Activated T-cell treated with anti-CD3 and anti-CD28 coated beads, Interleukin-2, amount 50 U/mL, for 4 hours (primary cell): ENCODE results near the gene LSS. TPM values are rescaled to one million over a fixed set of nuclear protein-coding genes. Genes with fewer than 3 reads are reported as not detected.
"Not testable (repeated sequence)": the region's sequence is repeated elsewhere in the genome, so short reads cannot be mapped to it uniquely, and the experiment has no call there.

Source experiments
- ATAC-seq, 2 donors: fragments of 200-7000 bp; cut with Tn5 transposase; one replicate each; pipeline ENCODE4 v1.10.0; 2021
- DNase-seq: peaks from one replicate; pipeline ENCODE4 v3.0.0-alpha.2; 2020
- H3K27me3 Mint-ChIP-seq: one replicate; pipeline ENCODE4 v1.8.0; 2021; ENCODE audit warnings: low read depth, mixed read lengths
- H3K36me3 Mint-ChIP-seq: one replicate; pipeline ENCODE4 v1.8.0; 2022; ENCODE audit warnings: mixed read lengths; ENCODE audit not compliant: insufficient read depth
- H3K4me1 Mint-ChIP-seq: one replicate; pipeline ENCODE4 v1.8.0; 2021; ENCODE audit warnings: low read depth, mixed read lengths
- H3K4me3 Mint-ChIP-seq: one replicate; pipeline ENCODE4 v1.8.0; 2021; ENCODE audit warnings: mild to moderate bottlenecking, moderate library complexity, mixed read lengths
- H3K9me3 Mint-ChIP-seq: one replicate; pipeline ENCODE4 v1.8.0; 2021; ENCODE audit warnings: mixed read lengths
- total RNA-seq, 3 donors: library from RNA; stranded (reverse); gene quantifications; one replicate each; pipeline ENCODE4 v1.2.1, GENCODE V29; 2021

LSS gene
- total RNA-seq, 3 donors from 2014 or later: 14.5 to 20.6 (median 17.2) TPM

DNA sequence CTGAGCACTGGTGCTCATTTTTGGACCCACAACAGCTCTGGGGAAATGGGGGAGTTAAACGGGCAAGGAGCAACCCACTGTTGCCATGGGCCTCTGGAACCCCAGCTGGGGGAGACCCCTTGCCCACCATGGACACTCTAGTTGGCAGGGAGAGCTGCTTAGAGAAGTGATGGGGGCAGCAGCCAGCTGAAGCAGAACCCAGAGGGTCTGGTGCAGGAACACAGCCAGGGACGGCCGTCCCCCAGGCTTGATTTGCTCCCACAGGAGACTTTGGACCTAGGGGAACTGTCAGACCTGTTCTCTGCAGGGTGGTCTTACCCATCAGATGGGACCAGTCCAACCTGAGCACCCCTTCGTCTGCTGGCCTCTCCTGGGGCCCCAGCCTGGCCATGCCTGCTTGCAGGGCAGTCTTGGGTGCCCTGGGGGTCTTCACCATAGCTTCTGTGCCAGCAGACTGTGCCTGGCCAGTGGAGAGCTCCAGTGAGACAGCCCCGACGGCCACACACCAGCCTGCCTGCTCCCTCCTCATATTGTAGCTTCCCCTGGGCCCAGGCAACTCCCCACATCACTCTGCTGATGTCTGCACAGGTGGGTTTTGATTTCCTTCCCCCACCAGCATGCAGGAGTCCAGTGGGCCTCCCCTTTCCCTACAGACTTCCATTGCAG lies 55.6 kb downstream of the LSS start:
- Mint-ChIP-seq H3K4me1 (peaks cover 6% of the 10 kb centered on the region), H3K4me3 (no peak overlapping the region), H3K9me3 (peaks cover 18% of the 10 kb centered on the region), H3K36me3 (peaks cover 1% of the 10 kb centered on the region), H3K27me3 (peaks cover 5% of the 10 kb centered on the region)
- ATAC-seq (no peak), DNase-seq (no peak)

DNA sequence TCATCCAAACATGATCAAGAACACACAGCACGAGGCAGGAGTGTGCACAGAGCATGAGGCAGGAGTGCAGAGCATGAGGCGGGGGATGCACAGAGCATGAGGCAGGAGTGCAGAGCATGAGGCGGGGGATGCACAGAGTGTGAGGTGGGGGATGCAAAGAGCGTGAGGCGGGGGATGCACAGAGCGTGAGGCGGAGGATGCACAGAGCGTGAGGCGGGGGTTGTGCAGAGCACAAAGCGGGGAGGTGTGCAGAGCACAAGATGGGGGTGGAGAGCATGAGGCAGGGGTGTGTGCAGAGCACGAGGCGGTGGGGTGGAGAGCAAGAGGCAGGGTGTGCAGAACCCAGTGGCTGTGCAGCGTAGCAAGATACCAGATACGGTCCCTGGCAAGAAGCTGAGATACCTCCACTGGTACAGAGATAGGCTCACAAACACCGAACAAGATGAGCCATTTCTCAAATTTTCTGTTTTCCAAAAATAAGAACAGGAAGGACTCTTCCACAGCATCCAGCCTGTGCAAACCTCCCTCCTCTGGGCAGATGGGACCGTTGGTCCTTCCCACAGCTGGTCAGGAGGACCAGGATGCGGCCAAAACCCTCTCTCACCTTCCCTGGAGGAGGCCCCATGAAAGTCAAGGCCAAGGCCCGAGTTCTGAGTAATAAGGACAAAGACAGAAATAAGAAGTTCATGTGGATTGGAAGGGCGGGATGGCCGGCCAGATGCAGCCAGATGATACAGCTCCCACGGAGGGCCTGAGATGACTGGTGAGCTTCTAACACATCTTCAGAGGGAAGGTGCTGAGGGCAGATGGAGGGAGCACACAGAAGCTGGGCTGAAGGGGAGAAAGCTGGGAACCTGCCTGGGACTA lies 56.3 kb downstream of the LSS start:
- peaks cover 18% of the 10 kb centered on the region for H3K9me3 Mint-ChIP-seq
- peaks cover 1% of the 10 kb centered on the region for H3K36me3 Mint-ChIP-seq
- peaks cover 5% of the 10 kb centered on the region for H3K27me3 Mint-ChIP-seq
- H3K4me3 Mint-ChIP-seq: no peak overlapping the region
- ATAC-seq: no peak
- DNase-seq: no peak
- H3K4me1 Mint-ChIP-seq: peaks cover 6% of the 10 kb centered on the region

DNA sequence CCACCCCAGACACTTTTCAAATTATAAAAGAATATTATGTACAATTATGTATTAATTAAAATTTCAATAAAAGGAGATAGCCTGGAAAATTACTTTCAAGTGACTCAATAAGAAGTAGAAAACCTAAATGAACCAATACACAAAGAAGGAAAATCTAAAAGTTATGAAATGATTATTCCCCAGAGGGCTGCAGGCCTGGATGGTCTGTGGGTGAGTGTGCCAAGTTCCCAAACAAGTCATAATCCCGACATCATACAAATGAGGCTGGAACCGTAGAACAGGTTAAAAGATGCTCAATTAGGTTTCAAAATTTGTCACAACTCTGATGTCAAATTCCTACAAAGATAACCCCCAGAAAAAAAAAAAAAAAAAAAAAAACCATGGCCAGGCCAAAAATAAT lies 57.0 kb downstream of the LSS start:
- DNase-seq (no peak), ATAC-seq (no peak)
- peaks cover 18% of the 10 kb centered on the region for H3K9me3 Mint-ChIP-seq
- peaks cover 1% of the 10 kb centered on the region for H3K36me3 Mint-ChIP-seq
- peaks cover 5% of the 10 kb centered on the region for H3K27me3 Mint-ChIP-seq
- no peak overlapping the region for H3K4me3 Mint-ChIP-seq
- H3K4me1 Mint-ChIP-seq: peaks cover 6% of the 10 kb centered on the region

GRCh38 chr21:46170436-46171193 lies 58.0 kb downstream of the LSS start:
- not testable (repeated sequence) for H3K4me1 Mint-ChIP-seq, H3K27me3 Mint-ChIP-seq, H3K4me3 Mint-ChIP-seq, H3K36me3 Mint-ChIP-seq, ATAC-seq, DNase-seq
- peaks cover 14% of the 10 kb centered on the region for H3K9me3 Mint-ChIP-seq

DNA sequence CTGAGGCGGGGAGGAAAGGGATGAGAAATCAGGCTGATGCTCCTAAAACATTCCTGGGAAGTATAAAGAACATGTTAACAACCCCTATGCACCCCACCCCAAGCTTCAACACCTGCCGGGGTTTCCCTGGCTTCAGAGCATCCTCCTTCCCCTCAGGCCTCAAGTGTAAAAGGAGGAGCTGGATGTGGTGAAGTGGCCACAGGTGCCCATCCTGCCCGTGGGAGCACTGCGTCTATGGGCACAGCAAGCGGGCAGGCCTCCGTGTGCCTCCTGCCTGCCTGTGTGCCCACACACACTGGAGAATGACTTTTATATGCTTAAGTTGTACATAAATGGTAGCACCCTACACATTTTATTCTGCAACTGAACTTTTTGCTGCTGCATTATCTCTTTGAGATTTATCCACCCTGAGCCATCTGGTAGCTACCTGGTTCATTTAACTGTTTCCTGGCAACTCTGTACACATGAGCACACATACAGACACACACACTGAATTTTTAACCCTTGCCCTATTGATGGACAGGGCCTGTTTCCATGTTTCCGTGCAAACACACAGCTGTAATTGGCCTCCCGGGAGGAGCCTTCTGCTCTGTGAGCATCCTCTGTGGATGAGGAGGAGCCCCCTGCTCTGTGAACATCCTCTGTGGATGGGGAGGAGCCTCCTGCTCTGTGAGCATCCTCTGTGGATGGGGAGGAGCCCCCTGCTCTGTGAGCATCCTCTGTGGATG lies 59.8 kb downstream of the LSS start:
- no peak for DNase-seq
- H3K9me3 Mint-ChIP-seq: no peaks in the 10 kb centered on the region

GRCh38 chr21:46168238-46168637 lies 60.3 kb downstream of the LSS start:
- Mint-ChIP-seq H3K27me3 (no peaks in the 10 kb centered on the region), H3K4me3 (no peak overlapping the region), H3K9me3 (no peaks in the 10 kb centered on the region), H3K4me1 (peaks cover 6% of the 10 kb centered on the region), H3K36me3 (peaks cover 1% of the 10 kb centered on the region)
- no peak for DNase-seq
- no peak for ATAC-seq

More for the DNA sequence above, 59.8 kb downstream of the LSS start:
- H3K4me3 Mint-ChIP-seq: no peak overlapping the region
- ATAC-seq: no peak
- H3K36me3 Mint-ChIP-seq: peaks cover 1% of the 10 kb centered on the region
- H3K4me1 Mint-ChIP-seq: peaks cover 6% of the 10 kb centered on the region
- no peaks in the 10 kb centered on the region for H3K27me3 Mint-ChIP-seq

DNA sequence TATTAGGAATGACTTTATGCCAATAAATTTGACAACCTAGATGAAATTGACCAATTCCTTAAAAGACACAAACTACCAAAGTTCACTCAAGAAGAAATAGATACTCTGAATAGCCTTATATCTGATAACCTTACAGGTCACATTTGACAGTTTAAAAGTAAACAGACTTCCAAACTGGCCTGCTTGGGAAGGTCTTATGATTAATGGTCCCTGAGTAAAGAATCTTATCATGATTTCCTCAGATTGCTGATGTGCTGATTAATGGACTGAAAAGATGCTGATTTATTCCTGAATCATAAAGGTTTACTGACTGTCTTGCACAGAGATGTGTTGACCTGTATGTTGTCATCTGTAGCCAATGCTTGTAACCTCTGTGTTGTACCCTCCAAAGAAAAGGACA lies 63.5 kb downstream of the LSS start:
- DNase-seq (no peak), ATAC-seq (no peak)
- H3K9me3 Mint-ChIP-seq: no peaks in the 10 kb centered on the region
- H3K4me3 Mint-ChIP-seq: no peak overlapping the region
- peaks cover 1% of the 10 kb centered on the region for H3K27me3 Mint-ChIP-seq
- H3K36me3 Mint-ChIP-seq: peaks cover 1% of the 10 kb centered on the region
- H3K4me1 Mint-ChIP-seq: no peaks in the 10 kb centered on the region

GRCh38 chr21:46163380-46163779 lies 65.2 kb downstream of the LSS start:
- peaks cover 1% of the 10 kb centered on the region for H3K36me3 Mint-ChIP-seq
- DNase-seq (no peak), ATAC-seq (no peak)
- no peaks in the 10 kb centered on the region for H3K9me3 Mint-ChIP-seq
- peaks cover 1% of the 10 kb centered on the region for H3K27me3 Mint-ChIP-seq
- no peak overlapping the region for H3K4me3 Mint-ChIP-seq
- no peaks in the 10 kb centered on the region for H3K4me1 Mint-ChIP-seq

- Mint-ChIP-seq H3K4me1 (no peaks in the 10 kb centered on the region), H3K36me3 (peaks cover 1% of the 10 kb centered on the region), H3K4me3 (no peak overlapping the region), H3K9me3 (no peaks in the 10 kb centered on the region), H3K27me3 (peaks cover 1% of the 10 kb centered on the region)
- DNase-seq (no peak), ATAC-seq (no peak)
These were observed 66.7 kb downstream of the LSS start for GRCh38 chr21:46161633-46162592.

DNA sequence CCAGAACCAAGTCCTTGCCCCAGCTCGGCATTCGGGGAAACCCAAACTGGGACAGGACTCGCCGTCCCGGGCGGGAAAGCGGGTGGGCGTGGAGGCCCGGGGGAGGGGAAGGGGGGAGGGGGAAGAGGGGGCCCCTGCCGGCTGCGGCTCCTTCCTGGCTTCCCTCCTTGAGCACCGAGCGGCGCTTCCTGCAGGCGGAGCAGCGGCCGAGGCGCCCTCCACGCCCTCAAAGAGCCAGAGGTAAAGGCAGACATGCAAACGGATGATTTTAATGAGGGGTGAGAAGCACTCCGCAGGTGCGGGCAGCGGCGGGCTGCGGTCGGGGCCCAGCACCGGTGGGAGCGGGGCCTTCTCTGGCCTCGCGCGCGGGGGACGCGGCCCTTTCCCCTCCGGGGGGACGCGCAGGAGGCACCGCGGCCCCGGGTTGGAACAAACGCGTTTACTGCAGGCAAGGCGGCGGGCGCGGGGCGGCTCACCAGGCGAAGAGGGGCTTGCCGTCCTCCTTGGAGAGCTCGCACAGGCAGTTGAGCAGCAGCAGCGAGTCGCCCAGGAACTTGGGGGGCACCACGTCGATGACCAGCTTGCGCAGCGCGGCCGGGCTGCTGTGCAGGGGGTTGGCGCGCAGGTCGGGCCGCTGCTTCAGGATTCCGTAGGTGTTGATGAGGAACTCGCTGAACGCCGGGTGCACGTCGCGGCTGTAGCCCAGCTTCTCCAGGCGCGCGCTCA lies 67.5 kb downstream of the LSS start:
- DNase-seq: no peak
- Mint-ChIP-seq H3K4me1 (no peaks in the 10 kb centered on the region), H3K27me3 (peaks cover 1% of the 10 kb centered on the region), H3K36me3 (peaks cover 1% of the 10 kb centered on the region), H3K9me3 (no peaks in the 10 kb centered on the region), H3K4me3 (no peak overlapping the region)
- peak in 1 of 2 donors; percentile 32 for ATAC-seq

GRCh38 chr21:46160657-46160906 lies 68.0 kb downstream of the LSS start:
- Mint-ChIP-seq H3K27me3 (peaks cover 1% of the 10 kb centered on the region), H3K4me1 (no peaks in the 10 kb centered on the region), H3K4me3 (no peak overlapping the region), H3K9me3 (no peaks in the 10 kb centered on the region), H3K36me3 (no peaks in the 10 kb centered on the region)
- no peak for DNase-seq
- no peak for ATAC-seq

DNA sequence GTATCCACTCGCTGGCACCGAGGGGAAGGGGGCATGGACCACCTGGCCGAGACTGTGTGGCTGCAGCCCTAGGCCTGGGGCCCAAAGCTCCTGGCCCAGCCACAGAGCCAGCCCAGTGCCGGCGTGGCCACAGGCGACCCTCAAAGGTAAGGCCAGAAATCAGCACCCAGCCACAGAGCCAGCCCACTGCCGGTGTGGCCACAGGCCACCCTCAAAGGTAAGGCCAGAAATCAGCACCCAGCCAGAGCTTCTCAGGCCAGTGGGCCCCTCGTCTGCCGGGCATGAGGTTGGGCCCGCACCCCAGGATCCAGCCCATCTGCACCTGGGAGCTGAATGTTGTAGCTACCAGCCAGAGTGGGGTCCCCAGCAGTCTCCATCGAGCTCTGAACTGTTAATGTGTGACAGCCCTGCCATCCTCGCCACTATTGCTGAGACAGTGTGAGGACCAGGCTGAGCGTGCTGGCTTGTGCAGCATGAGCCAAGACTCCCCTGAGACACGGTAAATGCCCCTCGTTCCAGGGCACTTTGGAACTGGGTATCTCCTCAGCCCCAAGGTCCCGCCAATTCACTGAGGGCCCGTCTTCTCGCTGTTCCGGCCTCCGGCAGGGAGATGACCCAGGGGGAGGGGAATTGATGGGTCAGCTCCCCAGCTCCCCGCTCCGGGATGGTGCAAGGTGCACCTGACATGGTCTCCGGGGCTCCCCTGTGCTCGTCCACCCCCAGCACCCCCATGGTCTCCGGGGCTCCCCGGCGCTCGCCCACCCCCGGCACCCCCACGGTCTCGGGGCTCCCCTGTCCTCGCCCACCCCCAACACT lies 68.5 kb downstream of the LSS start:
- H3K27me3 Mint-ChIP-seq: peaks cover 1% of the 10 kb centered on the region
- no peaks in the 10 kb centered on the region for H3K4me1 Mint-ChIP-seq
- no peak overlapping the region for H3K4me3 Mint-ChIP-seq
- H3K9me3 Mint-ChIP-seq: no peaks in the 10 kb centered on the region
- ATAC-seq: no peak
- no peaks in the 10 kb centered on the region for H3K36me3 Mint-ChIP-seq
- DNase-seq: no peak
